T-helper 17 cell (primary cell): ENCODE data around the gene TTC6. TPM values are rescaled to one million over a fixed set of nuclear protein-coding genes. Genes with fewer than 3 reads are reported as not detected.

Experiments used
- ATAC-seq: fragments of 150-1000 bp; cut with Tn5 transposase; 2 replicates; pipeline ENCODE4 v1.10.0; 2021; ENCODE audit warnings: mild to moderate bottlenecking, moderate library complexity
- DNase-seq, 3 donors: peaks; one replicate each; pipeline versions ENCODE4 v3.0.0 to v3.0.0-alpha.2; 2020 to 2021
- H3K9me3 ChIP-seq: one replicate; pipeline ENCODE4 v1.7.0; 2013; ENCODE audit warnings: low read length, mild to moderate bottlenecking; ENCODE audit not compliant: control insufficient read depth, poor library complexity, severe bottlenecking
- H3K27ac Mint-ChIP-seq: one replicate; pipeline ENCODE4 v1.8.0; 2022; ENCODE audit warnings: mild to moderate bottlenecking, moderate library complexity, mixed read lengths
- H3K27me3 Mint-ChIP-seq: one replicate; pipeline ENCODE4 v1.8.0; 2022; ENCODE audit warnings: mixed read lengths
- H3K36me3 Mint-ChIP-seq: one replicate; pipeline ENCODE4 v1.8.0; 2022; ENCODE audit warnings: low read depth, mixed read lengths
- H3K4me1 Mint-ChIP-seq: one replicate; pipeline ENCODE4 v1.8.0; 2022; ENCODE audit warnings: mild to moderate bottlenecking, mixed read lengths
- H3K4me3 Mint-ChIP-seq: one replicate; pipeline ENCODE4 v1.8.0; 2022; ENCODE audit warnings: mild to moderate bottlenecking, moderate library complexity, mixed read lengths
- total RNA-seq, 4 donors: library from RNA in 2 of 4; stranded (reverse) in 2 of 4; gene quantifications; one replicate each; pipeline ENCODE4 v1.2.3 and lab custom pipeline; 2022 to 2026

TTC6 gene
- total RNA-seq, 2 donors from 2014 or later: not detected

- DNase-seq (no peak), ATAC-seq (no peak)
- H3K27ac Mint-ChIP-seq: no peak overlapping the region
- H3K27me3 Mint-ChIP-seq: peaks cover 66% of the 10 kb centered on the region
- no peaks in the 10 kb centered on the region for H3K9me3 ChIP-seq
- H3K4me3 Mint-ChIP-seq: no peak overlapping the region
- H3K4me1 Mint-ChIP-seq: no peaks in the 10 kb centered on the region
- H3K36me3 Mint-ChIP-seq: peaks cover 2% of the 10 kb centered on the region
Measured at GRCh38 chr14:37588667-37588955, 6.8 kb upstream of the TTC6 start.

- no peak overlapping the region for H3K27ac Mint-ChIP-seq
- no peak for ATAC-seq
- no peak for DNase-seq
- H3K27me3 Mint-ChIP-seq: peaks cover 71% of the 10 kb centered on the region
- peaks cover 2% of the 10 kb centered on the region for H3K4me1 Mint-ChIP-seq
- H3K4me3 Mint-ChIP-seq: no peak overlapping the region
- H3K36me3 Mint-ChIP-seq: peaks cover 2% of the 10 kb centered on the region
- no peaks in the 10 kb centered on the region for H3K9me3 ChIP-seq
Measured at GRCh38 chr14:37588956-37589714, 6.3 kb upstream of the TTC6 start.

GRCh38 chr14:37589715-37590427, 5.6 kb upstream of the TTC6 start:
- ATAC-seq: no peak
- Mint-ChIP-seq H3K36me3 (peaks cover 2% of the 10 kb centered on the region), H3K27me3 (peaks cover 73% of the 10 kb centered on the region), H3K27ac (no peak overlapping the region), H3K4me1 (peaks cover 5% of the 10 kb centered on the region), H3K4me3 (no peak overlapping the region)
- H3K9me3 ChIP-seq: no peaks in the 10 kb centered on the region
- no peak for DNase-seq

- H3K36me3 Mint-ChIP-seq: peaks cover 2% of the 10 kb centered on the region
Measured at GRCh38 chr14:37590428-37591139, 4.8 kb upstream of the TTC6 start.

GRCh38 chr14:37591311-37591940, 4.0 kb upstream of the TTC6 start:
- Mint-ChIP-seq H3K27me3 (peaks cover 71% of the 10 kb centered on the region), H3K4me3 (no peak overlapping the region), H3K27ac (no peak overlapping the region), H3K36me3 (peaks cover 4% of the 10 kb centered on the region), H3K4me1 (peaks cover 8% of the 10 kb centered on the region)
- ATAC-seq (no peak), DNase-seq (no peak)
- H3K9me3 ChIP-seq: no peaks in the 10 kb centered on the region

More at GRCh38 chr14:37590428-37591139, 4.8 kb upstream of the TTC6 start:
- ATAC-seq (no peak), DNase-seq (no peak)
- H3K27ac Mint-ChIP-seq: no peak overlapping the region
- H3K4me3 Mint-ChIP-seq: no peak overlapping the region
- H3K9me3 ChIP-seq: no peaks in the 10 kb centered on the region
- H3K27me3 Mint-ChIP-seq: peaks cover 69% of the 10 kb centered on the region
- H3K4me1 Mint-ChIP-seq: peaks cover 5% of the 10 kb centered on the region

- no peak overlapping the region for H3K4me3 Mint-ChIP-seq
- no peak overlapping the region for H3K27ac Mint-ChIP-seq
- H3K9me3 ChIP-seq: no peaks in the 10 kb centered on the region
- no peak for ATAC-seq
- H3K36me3 Mint-ChIP-seq: peaks cover 4% of the 10 kb centered on the region
- H3K27me3 Mint-ChIP-seq: peaks cover 73% of the 10 kb centered on the region
- no peak for DNase-seq
- H3K4me1 Mint-ChIP-seq: peaks cover 8% of the 10 kb centered on the region
Measured at GRCh38 chr14:37591941-37592481, 3.4 kb upstream of the TTC6 start.

GRCh38 chr14:37592482-37593408, 2.7 kb upstream of the TTC6 start:
- H3K27me3 Mint-ChIP-seq: peaks cover 72% of the 10 kb centered on the region
- no peak for DNase-seq
- no peak for ATAC-seq
- H3K36me3 Mint-ChIP-seq: peaks cover 4% of the 10 kb centered on the region
- no peaks in the 10 kb centered on the region for H3K9me3 ChIP-seq
- peaks cover 8% of the 10 kb centered on the region for H3K4me1 Mint-ChIP-seq
- H3K4me3 Mint-ChIP-seq: no peak overlapping the region
- H3K27ac Mint-ChIP-seq: no peak overlapping the region

GRCh38 chr14:37593511-37594237, 1.8 kb upstream of the TTC6 start:
- ATAC-seq: no peak
- H3K4me3 Mint-ChIP-seq: peak overlapping the region; percentile 70
- H3K9me3 ChIP-seq: no peaks in the 10 kb centered on the region
- no peak overlapping the region for H3K27ac Mint-ChIP-seq
- peaks cover 5% of the 10 kb centered on the region for H3K36me3 Mint-ChIP-seq
- DNase-seq: no peak
- peaks cover 72% of the 10 kb centered on the region for H3K27me3 Mint-ChIP-seq
- H3K4me1 Mint-ChIP-seq: peaks cover 8% of the 10 kb centered on the region

GRCh38 chr14:37594238-37594970, 1.0 kb upstream of the TTC6 start:
- no peaks in the 10 kb centered on the region for H3K9me3 ChIP-seq
- Mint-ChIP-seq H3K4me3 (peak overlapping the region; percentile 70), H3K27ac (no peak overlapping the region), H3K4me1 (peaks cover 8% of the 10 kb centered on the region), H3K27me3 (peaks cover 72% of the 10 kb centered on the region), H3K36me3 (peaks cover 10% of the 10 kb centered on the region)
- DNase-seq (no peak), ATAC-seq (no peak)

- Mint-ChIP-seq H3K4me1 (peaks cover 8% of the 10 kb centered on the region), H3K4me3 (peak overlapping the region; percentile 73), H3K36me3 (peaks cover 10% of the 10 kb centered on the region), H3K27me3 (peaks cover 75% of the 10 kb centered on the region), H3K27ac (peak overlapping the region; percentile 86)
- no peaks in the 10 kb centered on the region for H3K9me3 ChIP-seq
- DNase-seq (no peak), ATAC-seq (peak; percentile 82)
Measured at GRCh38 chr14:37595809-37596621, 586 bp downstream of the TTC6 start.
